GM18873 (cell line): ENCODE data around the gene LCN12.

ENCODE experiments used
- ATAC-seq: cut with Tn5 transposase; IDR thresholded peaks from one replicate; pipeline ENCODE4 v1.9.1; 2021; ENCODE audit warnings: mild to moderate bottlenecking, moderate library complexity, moderate number of reproducible peaks; ENCODE audit not compliant: unreplicated experiment, low FRiP score

Gene LCN12

DNA sequence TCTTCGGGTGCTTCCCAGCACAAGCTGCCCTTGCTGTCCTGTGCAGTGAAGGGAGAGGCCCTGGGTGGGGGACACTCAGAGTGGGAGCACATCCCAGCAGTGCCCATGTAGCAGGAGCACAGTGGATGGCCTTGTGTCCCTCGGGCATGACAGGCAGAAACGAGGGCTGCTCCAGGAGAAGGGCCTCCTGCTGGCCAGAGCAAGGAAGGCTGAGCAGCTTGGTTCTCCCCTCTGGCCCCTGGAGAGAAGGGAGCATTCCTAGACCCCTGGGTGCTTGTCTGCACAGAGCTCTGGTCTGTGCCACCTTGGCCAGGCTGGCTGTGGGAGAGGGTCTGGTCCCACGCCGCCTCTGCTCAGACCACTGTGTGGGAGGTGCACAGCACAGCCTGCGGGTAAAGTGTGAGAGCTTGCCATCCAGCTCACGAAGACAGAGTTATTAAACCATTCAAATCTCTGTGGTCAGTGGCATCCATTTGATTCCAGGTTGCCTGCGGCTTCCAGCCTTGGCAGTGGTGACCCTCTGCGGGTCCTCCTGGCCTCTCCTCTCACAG, 25.8 kb upstream of the LCN12 start:
- ATAC-seq = no peak

DNA sequence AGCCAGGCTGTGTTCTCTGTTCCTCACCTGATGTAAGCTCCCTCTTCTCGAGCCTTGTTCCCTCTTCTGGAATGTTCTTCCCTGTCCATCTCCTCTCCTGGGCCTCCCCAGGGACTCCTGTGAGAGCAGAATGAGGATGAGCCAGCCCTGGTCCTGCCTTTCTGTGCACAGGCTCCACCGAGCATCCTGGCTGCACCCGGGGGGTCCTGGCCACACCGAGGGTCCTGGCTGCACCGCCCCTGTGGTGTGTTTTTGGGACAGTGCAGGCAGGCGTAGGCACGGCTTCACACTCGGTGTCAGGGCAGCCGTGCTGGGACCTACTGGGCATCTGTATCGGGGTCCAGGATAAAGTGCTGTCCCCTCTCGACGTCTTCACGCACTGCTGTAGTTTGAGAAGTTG, 25.3 kb upstream of the LCN12 start:
- no peak for ATAC-seq

DNA sequence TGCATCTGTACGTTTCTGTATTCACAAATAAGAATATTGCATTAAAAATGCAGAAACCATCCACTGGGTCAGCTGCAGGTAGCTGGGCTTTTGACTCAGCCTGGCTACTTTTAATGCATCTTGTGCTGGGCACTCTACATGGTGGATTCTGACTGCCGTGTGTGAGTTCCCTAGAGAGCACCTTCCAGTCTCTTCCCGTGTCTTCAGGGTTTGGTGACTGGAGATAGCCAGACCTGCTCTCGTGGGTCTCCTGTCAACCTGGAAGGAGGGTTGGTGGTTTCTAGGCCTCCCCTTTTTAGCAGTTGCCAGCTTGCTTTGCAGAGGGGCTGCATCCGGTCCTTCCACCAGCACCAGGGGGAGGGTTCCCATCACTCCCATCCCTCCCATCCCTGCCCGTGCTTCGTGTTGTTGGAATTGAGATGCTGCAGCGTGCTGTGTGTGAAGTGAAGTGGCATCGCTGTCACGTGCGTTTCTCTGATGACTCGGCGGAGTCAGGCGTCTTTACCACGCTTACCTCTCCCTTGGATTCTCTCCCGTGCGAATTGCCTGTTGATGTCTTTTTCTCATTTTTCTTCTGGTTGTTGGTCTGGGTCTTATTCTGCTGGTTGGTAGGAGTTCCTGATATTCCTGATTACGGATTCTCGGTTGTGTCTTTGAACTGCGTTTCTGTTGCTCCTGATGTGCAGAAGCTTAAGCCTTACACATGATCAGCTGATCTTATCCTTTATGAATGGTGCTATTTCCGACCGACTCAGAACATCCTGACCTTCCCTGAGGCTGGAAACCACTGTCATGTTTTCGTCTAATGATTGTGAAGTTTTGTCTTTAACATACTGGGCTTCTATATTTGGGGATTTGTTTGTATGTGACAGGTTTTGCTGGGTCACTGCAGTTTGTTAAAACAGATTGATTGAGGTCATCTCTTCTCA, 24.5 kb upstream of the LCN12 start:
- ATAC-seq = no peak

DNA sequence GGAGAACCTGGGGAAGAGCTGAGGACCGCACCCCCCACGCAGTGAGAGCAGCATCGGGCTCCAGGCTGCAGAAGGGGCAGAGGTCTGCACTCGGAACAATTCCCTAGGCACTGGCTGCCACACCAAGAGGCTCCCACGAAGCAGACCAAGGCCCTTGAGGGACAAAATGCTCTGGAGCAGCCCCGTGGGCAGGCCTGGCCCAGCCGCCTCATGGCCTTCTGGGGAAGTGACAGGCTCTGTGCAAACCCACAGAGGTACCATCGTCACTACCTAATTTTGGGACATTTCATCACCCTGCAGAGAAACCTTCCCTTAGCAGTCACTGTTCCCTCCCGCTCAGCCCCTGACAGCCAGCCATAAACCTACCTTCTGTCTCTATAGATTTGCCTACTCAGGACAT, 23.5 kb upstream of the LCN12 start:
- no peak for ATAC-seq

DNA sequence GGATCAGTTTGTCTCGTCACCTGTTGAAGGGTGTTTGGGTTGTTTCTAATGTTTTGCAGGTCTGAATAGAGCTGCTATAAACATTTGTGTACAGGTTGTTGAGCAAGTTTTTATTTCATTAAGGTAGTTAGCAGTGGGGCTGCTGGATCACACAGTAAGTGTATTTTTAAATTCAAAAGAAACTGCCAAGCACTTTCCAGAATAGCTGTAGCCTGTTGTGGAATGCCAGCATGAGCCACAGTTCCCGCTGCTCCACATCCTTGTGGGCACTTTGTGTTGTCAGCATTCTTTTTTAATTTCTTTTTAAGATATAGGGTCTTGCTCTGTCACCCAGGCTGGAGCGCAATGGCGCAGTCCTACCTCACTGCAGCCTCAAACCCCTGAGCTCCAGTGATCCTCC, 22.1 kb upstream of the LCN12 start:
- no peak for ATAC-seq

DNA sequence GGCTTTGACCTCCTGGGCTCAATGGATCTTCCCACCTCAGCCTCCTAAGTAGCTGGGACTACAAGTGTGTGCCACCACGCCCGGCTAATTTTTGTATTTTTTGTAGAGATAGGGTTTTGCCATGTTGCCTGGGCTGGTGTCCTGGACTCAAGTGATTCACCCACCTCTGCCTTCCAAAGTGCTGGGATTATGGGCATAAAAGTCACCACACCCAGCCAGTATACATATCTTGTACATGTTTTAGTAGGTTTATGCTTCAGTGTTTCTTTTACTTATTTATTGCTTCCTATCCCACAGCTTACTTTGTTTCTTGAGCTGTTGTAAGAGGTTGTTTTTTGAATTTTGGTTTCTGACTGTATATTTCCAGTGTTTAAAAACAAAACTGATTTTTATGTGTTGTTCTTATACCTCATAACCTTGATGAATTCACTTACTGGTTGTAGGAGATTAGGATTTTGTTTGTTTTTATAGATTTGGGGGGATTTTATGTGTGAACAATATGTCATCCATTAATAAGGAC, 20.4 kb upstream of the LCN12 start:
- ATAC-seq = no peak

DNA sequence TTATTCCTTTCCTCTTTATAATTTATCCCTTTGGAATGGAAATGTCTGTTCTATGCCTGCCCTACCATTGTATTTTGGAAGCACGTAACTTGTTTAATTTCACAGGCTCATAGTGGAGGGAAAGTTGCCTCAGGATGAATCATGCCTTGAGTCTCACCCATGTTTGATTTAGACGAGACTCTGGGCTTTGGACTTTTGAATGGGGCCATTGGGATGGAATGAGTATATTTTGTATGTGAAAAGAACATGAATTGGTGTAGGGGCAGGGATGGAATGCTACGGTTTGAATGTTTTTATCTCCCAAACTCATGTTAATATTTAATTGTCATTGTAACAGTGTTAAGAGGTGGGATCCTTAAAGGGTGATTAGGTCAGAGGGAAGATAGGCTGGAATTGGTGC, 17.8 kb upstream of the LCN12 start:
- no peak for ATAC-seq

DNA sequence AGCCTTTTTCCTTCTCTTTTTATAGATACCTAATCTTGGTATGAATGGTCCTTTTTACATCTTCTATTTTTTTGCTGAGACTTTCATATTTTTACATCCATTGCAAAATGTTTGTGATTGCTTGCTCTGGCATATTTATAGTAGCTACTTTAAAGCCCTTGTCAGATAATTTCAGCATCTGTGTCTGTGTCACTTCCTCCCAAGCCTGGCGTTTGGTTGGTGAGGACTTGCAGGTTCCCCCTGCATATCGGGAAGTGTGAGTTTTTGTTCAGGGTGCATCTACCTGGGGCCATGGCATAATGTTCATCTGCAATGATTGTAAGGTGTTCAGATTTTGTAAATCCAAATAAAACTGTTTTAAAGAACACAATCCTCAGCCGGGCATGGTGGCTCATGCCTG, 16.4 kb upstream of the LCN12 start:
- ATAC-seq = no peak

DNA sequence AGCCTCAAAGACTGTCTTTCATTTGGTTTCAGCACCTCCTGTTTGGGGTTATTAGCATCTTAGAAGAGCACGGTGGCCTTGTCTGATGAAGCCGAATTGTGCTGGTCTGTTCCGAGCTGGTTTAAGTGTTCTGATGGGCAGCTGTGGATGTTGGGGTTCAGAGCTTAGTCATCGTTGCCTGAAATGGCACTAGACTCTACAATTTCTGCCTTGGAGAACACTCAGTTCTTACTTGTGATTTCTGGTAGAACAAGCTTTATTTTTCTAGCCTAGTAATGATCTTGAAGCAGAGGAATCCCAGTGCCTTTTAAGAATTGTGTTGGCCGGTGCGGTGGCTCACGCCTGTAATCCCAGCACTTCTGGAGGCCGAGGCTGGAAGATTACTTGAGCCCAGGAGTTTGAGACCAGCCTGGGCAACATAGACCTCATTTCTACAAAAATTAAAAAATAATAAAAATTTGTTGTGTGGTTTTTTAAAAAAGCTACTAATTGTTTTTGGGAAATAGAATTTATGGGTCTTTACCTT, 15.4 kb upstream of the LCN12 start:
- ATAC-seq = no peak

DNA sequence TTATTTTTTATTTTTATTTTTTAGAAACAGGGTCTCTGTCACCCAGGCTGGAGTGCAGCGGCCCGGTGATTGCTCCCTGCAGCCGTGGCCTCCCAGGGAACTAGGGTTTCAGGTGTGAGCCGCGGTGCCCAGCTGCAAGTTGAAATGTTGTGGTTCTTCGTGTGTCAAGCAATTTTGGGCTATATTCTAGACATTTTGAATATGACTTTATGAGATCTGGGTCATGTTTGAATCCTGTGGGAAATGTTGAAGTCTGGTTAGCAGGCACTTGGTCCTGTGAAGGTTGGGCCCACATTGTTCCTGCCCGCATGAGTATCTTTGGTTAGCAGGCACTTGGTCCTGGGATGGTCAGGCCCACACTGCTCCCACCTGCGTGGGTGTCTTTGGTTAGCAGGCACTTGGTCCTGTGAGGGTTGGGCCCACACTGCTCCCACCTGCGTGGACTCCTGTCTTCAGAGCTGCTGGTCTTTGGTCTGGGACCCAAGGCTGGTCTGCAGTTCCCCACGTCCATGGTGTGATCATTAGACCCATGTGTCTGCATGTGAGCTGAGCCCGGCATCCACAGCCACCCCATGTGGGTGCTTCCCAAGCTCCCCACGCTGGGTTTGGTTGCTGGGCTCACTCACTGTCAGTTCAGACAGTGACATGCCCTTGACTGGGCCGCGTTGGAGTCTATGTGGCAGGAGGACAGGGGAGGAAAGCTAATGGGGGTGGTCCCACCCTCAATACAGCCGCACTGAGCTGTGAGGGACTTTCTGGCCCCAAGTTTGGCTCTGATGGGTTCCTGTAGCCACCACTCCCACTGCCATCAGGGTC, 14.7 kb upstream of the LCN12 start:
- no peak for ATAC-seq

DNA sequence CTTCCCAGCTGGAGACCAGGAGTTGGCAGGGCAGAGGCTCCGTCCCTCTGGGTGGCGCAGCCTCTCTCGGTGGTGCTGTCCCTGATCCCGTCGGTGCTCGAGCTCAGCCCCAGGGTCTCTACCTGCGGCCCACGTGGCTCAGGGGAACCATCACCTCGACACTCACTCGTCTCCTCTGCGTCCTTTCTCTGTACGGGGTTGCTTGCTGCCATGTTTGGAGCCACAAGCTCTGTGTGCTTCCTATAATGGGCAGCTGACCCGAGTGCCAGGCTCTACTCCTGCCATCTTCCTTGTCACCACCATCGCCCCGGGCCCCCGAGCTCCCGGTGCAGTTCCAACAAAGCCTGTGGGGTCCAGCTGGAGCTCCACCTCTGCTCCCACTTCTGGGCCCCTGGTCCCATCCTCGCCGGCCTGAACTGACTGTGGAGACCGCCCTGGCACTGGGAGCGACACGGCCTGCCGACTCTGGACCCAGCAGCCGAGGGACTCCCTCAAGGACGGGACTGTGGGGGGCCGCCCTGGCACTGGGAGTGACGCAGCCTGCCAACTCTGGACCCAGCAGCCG, 12.6 kb upstream of the LCN12 start:
- ATAC-seq = no peak

DNA sequence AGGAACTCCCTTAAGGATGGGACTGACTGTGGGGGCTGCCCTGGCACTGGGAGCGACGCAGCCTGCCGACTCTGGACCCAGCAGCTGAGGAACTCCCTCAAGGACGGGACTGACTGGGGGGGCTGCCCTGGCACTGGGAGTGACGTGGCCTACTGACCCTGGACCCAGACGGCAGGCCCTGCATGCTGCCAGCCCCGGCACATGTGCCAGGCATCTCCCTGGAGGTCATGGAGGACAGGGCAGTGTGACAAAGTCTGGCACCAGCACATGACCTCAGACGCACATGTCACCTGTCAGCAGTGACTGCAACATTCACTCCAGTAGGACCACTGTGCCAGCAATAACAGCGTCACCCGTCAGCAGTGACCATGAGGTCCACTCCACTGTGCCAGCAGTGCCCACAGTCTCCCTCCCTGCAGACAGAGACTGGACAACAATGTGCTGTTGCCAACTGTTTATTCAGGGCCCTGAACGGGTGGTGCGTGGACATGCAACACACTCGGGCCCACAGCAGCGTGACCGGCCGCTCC, 12.0 kb upstream of the LCN12 start:
- no peak for ATAC-seq

DNA sequence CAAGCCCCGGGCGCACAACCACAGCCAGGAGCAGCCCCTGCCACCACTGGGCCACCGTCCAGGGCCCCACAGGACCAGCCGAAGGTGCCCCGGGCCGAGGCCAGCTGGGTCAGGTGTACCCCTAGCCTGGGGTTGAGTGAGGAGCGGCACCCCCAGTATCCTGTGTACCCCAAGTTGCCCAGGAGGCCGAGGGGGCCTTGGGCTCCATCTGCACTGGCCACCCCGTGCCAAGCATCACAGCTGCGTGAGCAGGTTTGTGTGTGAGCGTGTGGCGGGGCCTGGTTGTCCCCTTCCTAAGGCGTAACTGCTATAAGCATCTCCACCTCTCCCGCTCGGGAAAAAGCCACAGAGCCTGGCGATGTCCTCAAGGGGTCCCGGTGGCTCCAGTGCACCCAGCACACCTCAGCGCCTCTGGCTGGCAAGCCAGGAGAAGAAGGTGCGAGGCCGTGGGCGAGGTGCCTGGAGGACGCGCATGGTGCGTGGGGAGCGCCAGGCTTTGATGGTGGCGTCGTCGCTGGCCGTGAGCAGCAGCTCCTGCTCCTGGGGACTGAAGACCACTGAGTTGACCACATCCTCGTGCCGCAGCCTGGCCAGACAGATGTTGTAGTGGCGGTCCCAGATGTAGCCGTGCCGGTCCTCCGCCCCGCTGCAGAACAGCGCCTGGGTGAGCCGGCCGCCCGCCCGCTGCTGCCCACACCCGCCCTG, 11.4 kb upstream of the LCN12 start:
- no peak for ATAC-seq

DNA sequence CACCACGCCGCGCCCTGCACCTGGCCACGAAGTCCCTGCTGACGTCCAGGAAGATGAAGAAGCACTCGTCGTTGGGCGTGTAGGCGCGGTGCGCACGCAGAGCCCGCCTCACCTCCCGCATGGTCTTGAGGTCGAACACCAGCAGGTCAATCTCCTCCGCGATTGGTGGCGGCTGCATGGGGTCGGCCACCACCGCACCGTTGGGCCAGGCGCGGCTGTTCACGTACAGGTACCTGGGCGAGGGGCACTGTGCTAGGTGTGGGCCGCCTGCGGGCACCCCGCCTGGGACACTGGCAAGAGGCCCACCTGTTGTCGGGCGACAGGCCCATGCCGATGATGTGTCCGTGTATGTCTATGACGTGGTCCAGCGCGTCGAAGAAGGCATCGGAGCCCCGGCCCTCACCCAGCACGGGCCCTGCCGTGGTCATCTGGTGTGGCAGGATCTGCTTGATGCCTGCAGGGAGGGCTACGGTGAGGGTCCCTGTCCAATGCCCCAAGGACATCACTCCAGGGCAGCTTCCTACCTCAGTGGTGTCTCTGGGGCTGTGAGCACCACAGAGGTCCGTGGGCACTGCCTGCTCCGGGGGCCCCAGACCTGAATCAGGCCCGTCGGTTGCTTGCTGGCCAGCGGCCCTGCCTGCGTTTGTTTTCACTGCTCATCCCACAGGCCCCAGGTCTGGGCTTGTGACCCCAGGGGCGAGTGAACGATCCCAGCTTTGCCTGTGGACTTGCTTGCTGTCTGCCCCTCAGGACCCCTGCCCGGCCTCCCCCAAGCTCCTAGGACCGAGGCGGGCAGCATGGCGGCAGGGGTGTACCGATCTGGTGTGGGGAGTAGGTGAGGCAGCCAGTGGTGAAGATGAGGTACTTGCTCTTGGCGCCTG, 10.6 kb upstream of the LCN12 start:
- ATAC-seq = no peak

DNA sequence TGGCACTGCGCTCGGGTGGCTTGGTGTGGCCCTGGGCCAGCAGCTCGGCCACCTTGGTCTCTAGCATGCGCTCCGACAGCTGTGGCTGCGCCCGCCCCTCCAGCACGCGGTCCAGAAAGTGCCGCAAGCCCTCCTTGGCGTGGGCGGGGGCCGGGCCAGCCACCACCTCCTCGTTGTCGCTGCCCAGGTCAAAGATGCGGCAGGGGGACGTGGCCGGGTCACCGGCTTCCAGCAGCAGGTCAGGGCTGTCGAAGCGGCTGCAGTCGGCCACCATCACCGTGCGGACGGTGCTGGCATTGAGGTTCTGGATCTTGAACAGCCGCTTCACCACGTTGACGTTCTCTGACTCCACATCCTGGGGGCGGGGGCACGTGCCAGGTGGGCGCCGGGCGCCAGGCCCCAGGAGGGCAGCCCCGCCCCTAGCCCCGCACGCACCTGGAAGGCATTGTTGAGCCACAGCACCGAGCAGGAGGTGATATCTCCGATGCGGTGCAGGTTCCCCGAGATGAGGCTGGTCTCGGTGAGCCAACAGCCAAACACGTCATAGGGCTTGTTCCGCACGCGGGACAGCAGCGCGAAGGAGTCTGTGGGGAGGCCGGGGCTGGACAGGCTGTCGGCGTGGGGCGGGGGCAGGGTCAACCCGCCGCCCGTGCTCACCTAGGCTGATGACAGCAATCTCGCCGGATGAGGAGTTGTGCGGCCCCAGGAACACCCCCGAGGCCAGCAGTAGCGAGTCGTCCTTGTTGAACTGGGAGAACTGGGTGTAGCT, 9.8 kb upstream of the LCN12 start:
- ATAC-seq = no peak

DNA sequence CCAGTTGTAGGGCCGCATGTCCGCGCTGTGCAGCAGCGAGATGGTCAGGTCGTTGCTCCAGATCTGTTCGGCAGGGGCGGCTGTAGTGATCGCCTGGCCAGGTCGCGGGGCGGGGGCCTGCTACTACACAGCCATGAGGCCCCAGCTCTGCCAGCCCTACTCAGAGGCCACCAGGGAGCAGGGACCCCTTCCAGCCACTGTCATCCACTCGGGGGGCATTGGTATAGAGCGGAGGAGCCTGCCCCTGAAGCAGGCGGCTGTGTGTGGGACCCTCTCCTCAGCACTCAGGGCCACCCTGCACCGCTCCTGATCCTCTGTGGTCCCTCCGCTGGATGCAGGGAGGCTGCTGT, 9.2 kb upstream of the LCN12 start:
- ATAC-seq = no peak

DNA sequence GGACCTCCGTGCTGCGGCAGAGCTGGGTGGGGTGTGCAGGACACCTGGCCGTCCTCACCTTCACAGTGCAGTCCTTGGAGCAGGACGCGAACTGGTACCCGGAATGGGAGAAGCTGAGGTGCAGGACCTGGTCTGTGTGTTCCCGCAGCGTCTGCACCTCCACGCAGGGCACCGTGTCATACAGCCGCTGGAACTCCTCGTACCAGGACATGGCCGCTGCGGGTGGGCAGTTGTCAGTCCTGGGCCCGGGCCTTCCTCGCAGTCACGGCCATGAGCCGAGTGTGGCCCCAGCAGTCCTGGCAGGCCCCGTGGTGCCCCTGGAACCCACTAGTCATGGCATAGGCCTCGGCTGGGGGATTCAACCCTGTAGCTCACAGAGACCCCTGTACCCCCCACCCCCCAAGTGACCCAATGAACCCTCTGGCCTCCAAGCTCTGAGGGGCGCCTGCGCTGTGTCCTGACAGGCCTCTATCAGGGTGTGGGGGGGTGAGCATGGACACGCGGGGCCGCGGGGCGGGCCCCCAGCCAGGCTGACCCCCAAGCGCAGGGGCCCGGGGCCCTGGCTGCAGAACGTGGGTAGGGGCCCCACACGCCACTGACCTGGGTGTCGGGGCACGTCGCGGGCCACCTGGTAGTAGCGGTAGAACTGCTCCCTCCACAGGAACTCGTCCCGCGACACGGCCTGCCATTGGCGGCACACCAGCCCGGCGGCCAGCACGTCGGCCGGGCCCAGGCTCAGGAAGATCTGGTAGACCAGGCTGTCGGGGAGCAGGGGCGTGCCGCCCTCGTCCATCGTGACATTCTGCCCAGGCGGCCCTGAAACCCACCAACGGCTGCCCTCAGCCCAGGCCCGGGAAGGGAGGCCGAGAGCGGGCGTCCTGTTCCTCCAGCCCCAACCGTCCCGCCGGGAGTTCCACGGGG, 8.5 kb upstream of the LCN12 start:
- peak; percentile 13 for ATAC-seq
